Right ventricle myocardium superior (tissue), 1 donor: ENCODE measurements around the gene ILKAP. TPM values are rescaled to one million over a fixed set of nuclear protein-coding genes. Genes with fewer than 3 reads are reported as not detected.
A peak's percentile ranks its signal among the peaks of the same experiment; 100 is the strongest.

Experiments
- ATAC-seq: fragments of 200-7000 bp; cut with Tn5 transposase; one replicate; pipeline ENCODE4 v1.9.1; 2020; ENCODE audit warnings: mild to moderate bottlenecking; ENCODE audit not compliant: poor library complexity
- DNase-seq: peaks from one replicate; pipeline ENCODE4 v3.0.0-alpha.2; 2020
- intact Hi-C: fragments of 100-400 bp; cut with DNase I; formaldehyde crosslinking; loops from one replicate; pipeline ENCODE4 v1.11.2; 2022
- total RNA-seq: library from RNA; stranded (reverse); fragmentation: NEBNext Ultra II Directional; extraction: Animal tissue kit (Norgen Biotek cat#: 25700); gene quantifications from one replicate; pipeline ENCODE4 v1.2.1, GENCODE V29; 2021
- donor health status: DM: no; HTN: yes; CAD: no; lungs with severe emphysema.

ILKAP gene
- total RNA-seq, 1 donor from 2014 or later, result 23.8 TPM

DNA sequence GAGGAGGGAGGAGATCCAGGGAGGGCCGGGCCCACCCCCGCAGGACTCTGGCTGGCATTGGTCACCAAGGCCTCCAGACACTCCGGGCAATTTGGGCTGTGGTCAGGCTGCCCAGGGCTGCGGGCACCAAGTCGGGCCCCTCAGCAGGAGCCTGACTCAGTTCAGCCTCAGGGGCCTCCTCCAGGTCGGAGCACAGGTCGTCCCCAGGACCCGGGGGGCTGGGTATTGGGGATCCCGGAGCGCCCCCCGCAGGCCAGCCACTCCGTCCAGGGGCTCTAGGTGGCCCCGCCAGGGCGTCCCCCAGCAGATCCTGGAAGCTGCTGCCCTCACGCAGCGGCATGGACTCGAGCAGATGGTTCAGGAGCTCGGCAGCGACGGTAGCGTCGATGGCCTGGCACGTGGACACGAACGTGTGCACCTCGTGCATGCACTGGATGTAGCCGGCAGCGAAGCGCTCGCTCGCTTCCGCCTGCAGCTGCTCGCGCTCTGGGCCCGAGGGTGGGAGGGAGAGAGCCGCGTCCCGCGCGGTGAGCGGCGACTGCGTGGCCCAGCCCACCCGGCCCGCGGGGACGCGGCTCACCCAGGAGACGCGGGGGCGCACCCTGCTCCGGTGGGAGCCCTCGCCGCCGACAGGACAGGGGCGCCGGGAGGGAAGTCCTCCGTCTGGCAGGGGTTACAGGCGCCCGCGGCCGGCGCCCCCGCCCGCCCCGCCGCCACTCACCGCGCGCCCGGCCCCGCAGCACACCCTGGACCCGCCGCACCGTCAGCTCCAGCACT, 35.5 kb upstream of the ILKAP start:
- intact Hi-C loops, result no loop called here
- no peak for DNase-seq
- ATAC-seq, result no peak

DNA sequence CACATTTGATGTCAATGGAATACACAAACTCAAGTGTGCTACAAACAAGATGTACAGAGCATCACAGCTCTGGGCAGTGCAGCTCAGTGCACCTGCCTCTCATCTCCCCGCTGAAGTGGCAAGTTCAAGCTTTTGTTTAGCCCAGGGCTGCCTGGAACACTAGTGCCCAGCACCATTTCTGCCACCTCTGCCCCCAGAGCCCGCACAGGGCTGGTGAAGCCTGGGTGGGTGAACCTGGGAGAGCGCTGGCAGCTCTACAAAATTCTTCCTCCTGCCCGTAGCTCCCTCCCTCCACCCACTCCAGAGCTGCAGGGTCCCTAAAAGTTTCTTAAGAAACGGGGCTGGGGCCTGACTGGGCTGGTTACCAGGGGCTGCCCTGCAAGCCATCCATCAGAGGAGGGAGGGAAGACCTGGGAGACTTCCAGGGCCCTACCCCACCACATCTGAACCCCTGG, 34.8 kb upstream of the ILKAP start:
- DNase-seq (no peak), ATAC-seq (no peak)
- intact Hi-C loops, result no loop called here

DNA sequence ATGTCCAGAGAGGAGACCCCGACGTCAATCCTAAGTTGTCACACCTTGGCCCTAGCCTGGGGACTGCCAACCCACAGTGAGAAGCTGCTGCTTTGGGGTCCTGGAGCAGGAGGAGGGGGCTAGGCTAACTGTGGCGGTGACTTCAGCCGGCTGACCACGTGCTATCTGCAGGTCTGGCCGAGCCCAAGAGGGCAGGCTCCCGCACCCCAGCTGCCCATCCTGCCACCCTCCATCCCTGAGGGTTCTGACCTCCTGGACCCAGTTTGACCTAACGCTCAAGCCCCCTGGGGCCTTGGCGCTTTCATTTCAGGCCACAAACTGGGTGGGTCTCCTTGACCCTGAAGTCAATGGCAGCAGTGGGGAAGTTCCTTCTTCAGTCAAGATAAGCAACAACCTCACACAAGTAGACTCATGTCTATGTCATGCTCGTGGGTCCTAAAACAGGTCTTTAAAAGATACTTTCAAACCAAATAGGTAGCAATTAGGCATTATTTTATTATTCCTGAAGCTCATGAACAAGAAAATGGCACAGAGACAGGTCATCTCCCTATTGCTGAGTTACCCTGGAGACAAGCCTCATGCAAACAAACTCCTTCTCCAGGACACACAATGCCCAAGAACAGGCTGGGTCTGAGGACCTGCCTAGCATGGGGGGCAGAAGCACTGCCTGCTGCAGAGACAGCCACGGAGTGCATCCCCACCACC, 34.1 kb upstream of the ILKAP start:
- DNase-seq (no peak), ATAC-seq (no peak)
- intact Hi-C loops, result no loop called here

DNA sequence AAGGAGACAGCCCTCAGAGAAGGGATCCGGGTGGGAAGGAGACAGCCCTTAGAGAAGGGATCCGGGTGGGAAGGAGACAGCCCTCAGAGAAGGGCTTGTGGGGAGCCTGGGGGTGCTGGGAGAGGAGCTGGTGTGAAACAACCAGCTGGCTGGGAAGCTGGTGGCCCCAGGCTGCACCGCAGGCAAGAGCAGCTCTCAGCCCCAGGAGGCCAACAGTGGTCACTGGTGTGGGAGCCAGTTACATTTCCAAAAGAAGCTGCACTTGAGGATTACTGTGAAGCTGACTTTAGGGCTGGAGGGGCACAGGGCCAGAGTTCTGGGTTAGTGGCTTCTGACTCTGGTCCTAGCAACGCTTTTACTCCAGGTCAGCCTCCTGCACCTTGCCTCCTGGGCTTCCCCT, 33.1 kb upstream of the ILKAP start:
- DNase-seq (no peak), ATAC-seq (no peak)
- intact Hi-C loops, result no loop called here

DNA sequence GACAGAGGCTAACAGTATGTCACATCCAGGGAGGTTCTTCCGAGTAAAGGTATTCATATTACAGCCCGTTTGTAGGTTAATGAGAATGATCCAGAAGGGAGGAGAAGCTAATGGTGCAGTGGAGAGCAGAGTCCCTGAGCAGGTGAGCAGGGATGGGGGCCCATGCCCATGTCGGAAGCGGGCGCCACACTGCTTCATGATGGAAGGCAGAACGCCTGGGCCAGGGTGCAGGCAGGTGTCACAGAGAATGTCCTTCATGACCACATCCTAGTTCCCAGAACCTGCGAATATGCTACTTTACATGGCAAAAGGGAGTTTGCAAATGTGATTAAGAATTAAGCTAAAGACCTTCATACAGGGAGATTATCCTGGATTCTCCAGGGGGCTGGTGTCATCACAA, 32.4 kb upstream of the ILKAP start:
- no peak for ATAC-seq
- intact Hi-C loops, result no loop called here
- no peak for DNase-seq

DNA sequence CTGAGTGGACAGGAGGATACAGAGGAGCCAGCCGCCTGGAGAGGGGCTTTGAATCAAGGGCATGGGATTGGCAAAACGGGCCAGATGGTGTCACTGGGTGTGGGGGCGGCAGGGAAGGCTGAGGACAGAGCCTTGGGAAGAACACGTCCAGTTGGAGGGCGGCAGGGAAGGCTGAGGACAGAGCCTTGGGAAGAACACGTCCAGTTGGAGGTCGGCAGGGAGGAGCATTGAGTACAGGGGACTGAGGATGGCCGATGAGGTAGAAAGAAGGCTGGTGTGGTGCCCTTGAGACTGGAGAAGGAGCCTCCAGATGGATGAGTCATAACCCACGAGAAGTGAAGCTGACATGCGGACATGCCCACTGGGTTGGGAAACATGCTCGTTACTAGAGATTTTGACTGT, 31.8 kb upstream of the ILKAP start:
- DNase-seq (no peak), ATAC-seq (no peak)
- intact Hi-C loops, result no loop called here

DNA sequence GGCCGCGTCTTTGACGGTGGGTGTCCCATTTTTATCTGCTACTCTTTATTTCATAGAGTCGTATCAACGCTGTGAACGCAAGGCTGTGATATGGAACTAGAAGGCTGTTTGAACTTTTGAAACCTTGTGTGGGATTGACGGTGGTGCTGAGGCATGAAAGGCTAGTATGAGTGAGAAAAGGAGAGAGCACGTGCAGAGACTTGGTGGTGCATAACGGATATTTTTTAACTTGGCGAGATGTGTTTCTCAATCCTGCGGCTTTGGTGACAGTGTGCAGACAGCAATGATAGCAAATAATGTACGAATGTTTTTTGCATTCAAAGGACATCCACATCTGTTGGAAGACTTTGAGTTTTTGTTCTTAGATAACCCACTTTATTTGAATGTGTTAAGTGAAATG, 30.1 kb upstream of the ILKAP start:
- intact Hi-C loops, result no loop called here
- ATAC-seq (no peak), DNase-seq (no peak)

DNA sequence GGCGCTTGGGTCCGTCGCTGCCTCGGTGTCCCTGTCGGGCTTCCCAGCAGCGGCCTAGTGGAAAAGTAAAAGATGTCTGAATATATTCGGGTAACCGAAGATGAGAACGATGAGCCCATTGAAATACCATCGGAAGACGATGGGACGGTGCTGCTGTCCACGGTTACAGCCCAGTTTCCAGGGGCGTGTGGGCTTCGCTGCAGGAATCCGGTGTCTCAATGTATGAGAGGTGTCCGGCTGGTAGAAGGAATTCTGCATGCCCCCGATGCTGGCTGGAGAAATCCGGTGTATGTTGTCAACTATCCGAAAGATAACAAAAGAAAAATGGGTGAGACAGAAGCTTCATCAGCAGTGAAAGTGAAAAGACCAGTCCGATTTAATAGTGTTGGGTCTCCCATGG, 28.3 kb upstream of the ILKAP start:
- ATAC-seq (no peak), DNase-seq (no peak)
- intact Hi-C loops, result no loop called here

DNA sequence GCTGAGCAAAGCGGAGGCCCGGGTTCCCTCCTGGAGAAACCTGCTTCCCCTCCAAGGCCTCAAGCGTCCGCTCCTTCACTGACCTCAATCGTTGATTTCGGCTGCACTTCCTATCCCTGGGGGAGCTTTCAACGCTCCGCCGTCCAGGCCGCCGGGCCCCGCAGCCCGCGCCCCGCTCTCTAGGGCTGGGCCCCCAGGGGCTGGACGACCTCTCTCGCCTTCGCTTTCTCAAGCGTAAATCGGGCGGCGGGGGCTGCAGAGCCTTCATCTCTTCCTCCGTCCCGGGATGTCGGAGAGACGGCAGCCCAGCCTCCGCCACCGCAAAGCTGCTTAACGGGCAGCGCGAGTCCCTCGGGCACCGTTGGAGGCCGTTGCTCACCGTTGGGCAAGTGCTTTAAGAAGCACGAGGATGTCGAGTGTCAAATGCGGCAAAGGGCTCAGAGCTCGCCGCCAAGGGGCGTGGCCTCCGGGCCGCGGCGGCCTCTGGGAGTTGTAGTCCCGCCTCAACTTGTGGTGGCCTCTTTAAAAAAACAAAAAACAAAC, 27.8 kb upstream of the ILKAP start:
- peak; percentile 81 for ATAC-seq
- peak; percentile 88 for DNase-seq
- intact Hi-C loops, result no loop called here

DNA sequence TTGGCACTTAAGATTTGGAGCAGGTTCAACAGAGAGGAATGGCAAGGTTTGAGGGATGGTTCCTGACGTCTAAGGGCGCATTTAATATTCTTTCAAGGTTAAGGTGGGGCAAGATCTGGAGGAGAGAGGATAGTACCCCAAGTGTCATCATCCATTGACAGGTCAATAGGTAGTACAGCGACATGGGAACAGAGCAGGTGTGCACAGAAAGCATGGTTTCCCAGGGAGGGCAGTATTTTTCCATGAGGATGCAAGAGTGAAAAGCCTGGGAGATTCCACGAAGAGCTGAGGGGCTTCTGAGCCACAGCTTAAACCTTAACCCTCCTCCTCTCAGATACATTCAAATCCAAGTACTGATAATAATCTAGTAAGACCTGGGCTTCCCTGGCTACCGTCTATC, 27.2 kb upstream of the ILKAP start:
- no peak for DNase-seq
- intact Hi-C loops, result no loop called here
- no peak for ATAC-seq

DNA sequence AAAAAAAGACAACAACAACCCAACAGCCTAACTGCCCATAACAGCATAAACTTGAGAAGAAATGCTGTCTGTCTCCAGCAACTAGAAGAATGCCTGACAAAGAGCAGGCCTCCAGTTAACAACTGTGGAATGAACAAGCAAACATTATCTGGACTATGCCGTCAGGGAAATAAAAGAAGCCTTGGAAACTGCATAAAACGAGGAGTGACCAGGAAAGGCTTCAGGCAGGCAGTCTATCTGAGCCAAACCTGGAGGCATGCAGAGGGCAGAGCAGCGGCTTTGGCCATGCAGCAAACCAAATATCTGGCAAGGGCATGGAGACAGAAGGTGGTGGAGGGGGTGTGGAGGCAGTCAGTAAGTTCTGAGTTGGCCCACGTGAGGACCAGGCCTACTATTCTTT, 25.2 kb upstream of the ILKAP start:
- DNase-seq (no peak), ATAC-seq (peak; percentile 30)

DNA sequence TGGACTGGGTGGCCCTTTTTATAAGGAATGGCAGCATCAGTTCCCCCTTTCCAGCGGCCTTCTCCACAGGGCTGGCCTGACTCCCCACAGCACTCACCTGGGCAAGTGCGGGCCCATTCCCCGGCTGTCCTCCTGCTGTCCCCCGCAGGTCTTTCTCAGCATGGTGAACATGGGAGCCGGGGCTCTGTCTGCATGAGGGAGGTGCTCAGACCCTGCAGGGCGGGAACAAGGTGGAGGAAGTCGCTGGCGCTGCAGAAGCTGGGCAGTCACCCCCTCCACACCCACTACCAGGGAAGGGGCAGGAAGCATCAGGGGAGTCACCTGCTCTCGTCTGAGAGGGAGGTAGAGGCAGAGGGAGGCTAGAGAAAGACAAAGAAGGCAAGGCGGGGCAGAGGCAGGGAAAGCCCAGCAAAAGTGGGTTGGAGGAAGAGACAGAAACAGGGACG, 24.1 kb upstream of the ILKAP start:
- ATAC-seq, result no peak
- no peak for DNase-seq
- intact Hi-C loops, result no loop called here

More for the DNA sequence above, 25.2 kb upstream of the ILKAP start:
- intact Hi-C loops, result no loop called here

DNA sequence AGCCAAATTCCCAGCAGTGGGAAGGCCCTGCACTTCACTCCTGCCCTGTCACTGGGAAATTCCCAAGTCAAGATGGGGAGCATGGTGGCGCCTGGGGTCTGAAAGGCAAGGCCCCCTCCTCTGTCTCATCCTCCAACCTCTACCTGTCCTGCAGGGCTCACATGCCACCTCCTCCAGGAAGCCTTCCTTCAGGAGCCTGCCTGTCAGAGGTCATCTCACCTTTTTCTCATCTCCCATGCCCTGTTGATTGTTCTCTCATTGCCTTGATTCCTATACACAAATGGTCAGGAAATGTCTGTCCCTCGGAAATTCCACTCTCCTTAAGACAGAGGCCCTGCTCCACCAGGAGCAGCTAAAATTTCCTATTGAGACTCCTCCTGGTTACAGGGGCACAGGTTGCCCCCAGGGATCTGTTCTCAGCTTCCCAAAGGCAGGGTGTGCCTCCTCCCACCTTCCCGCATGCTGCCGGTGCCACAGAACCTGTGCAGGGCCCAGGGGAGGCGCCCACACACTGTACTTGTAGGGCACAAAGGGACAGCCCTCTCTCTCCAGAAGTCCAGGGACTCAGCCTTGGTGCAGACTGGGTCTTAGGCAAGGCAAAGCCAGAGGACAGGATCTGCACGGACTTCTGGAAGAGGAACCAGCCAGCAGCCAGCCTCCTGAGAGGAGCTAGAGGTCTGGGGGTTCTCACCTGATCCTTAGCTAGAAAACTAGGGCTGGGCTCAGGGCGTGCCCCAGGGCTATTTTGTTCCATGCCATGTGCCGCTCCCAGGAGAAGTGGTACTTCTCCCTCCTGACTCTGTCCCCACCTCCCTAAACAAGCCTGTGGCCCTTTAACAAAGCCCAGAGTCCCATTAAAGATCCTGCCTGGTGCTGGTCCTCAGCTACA, 23.4 kb upstream of the ILKAP start:
- DNase-seq, result no peak
- intact Hi-C loops, result no loop called here
- ATAC-seq, result no peak

DNA sequence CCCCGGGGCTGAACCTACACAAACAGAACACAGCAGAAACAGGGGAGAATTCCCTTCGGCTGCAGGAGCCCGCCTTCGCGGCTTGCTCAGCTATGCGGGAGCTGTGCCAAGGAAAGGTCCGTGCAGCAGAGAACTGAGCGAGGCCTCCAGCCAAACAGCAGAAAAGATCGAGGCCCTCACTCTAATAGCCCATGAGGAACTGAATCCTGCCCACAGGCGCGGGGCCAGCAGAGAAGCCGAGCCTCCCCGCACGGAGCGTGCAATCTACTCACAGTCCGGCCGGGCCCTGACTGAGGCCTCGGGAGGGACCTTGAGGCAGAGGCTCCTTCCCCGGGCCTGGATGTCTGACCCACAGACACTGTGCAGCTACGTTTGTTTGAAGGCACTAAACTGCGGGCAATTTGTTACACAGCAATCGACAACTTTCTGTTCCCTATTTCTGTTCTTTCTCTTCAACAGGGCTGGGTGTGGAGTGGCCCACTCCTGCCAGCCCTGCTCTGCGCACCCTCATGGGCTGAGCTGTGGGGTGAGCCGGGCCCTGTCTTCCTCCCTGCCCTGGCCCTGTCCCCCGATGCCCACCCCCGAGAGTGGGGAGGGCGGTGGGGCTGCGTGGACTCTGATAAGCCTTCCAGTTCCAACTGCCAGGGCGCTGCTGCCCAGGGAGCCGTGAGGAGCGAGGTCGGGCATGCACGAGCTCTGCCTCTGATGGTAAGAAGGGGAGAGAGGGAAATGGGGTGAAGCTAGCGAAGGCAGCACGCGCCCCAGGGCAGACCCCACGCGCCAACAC, 22.6 kb upstream of the ILKAP start:
- ATAC-seq (peak; percentile 63), DNase-seq (peak; percentile 60)
- intact Hi-C loops, result no loop called here

DNA sequence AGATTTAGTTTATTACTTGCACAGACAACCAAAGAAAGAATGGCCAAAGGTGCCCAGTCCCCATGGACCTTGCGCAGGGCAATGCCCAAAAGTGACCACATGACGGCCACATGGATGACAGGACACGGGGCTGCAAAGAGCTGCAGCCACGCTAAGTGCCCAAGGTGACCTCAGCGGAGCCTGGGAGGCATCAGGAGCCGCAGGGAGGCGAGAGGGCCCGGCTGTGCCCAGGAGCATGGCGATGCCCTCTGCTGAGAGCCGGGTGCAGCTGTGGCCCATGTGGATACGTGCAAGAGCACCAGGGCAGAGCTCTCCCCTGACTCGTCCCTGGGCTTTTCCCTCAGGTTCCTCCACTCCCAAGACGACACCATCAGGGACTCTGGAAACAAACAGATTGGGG, 21.6 kb upstream of the ILKAP start:
- no peak for ATAC-seq
- DNase-seq, result no peak

DNA sequence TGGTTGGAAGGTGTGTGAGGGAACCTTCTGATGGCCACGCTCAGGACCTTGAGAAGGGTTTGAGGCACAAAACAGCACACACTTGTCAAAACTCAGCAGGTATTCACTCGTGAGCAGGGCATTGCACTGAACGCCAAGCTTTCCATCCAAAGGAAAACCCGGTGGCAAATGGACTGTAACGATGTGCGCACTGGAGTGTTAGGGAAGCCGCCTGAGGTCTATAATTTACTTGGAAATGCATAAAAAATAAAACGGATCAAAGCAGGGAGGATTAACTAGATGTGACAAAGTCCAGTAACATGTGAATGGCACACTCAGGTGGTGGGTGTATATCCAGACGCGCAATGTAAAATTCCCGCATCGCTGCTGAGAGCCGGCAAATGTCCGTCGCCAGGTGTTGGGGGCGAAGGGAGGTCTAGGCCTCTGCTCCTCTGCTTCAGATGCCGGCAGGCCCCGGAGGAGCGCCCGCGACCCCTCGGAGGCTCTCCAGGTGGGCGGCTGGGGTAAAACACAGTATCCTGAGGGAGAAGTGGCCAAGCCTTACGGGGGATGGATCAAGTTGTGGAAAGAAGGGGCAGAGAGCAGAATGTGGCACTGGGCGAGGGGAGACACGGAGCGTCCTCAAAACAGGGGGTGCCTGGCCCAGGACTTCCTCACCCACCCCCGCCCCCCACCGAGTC, 21.0 kb upstream of the ILKAP start:
- DNase-seq (no peak), ATAC-seq (no peak)
- intact Hi-C loops, result no loop called here

More for the DNA sequence above, 21.6 kb upstream of the ILKAP start:
- intact Hi-C loops, result no loop called here

DNA sequence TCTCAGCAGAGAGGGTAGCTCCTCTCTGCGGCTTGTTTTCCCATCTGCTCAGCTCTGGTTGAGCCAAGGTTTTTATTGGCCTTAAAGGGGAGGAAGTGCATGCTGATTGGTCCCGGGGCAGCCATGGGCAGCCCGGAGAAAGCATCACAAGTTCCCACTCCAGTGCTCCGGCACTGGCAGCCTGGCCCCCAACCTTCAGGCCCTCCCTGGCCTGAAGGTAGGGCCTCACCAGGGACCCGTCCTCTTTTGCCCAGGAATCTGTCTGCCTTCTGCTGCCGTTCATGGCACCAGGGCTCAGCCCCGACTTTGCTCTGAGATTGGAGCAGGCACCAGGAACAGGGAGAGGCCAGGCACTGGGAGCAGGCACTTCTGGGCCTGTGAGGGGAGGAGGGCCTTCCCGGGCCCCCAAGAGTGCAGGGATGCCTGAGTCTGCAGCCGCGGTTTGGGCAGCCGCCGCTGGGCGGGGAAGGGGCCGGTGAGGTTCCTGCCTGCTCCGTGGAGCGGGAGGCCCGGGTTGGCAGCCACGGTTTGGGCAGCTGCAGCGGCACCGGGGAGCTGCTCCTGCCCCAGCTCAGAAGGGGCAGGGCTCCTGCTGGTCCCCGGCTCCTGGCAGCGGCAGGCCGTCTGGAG, 17.5 kb upstream of the ILKAP start:
- no peak for DNase-seq

More for the DNA sequence above, 17.5 kb upstream of the ILKAP start:
- intact Hi-C loops, result no loop called here
- peak; percentile 38 for ATAC-seq
